GM03348 (cell line): ENCODE measurements around the gene ZNRF1.
A peak's percentile ranks its signal among the peaks of the same experiment; 100 is the strongest.
"Not testable (repeated sequence)": the region's sequence is repeated elsewhere in the genome, so short reads cannot be mapped to it uniquely, and the experiment has no call there.

ENCODE experiments used
- DNase-seq: peaks from one replicate; pipeline ENCODE4 v3.0.0; 2012; ENCODE audit warnings: low spot score

The ZNRF1 gene

GRCh38 chr16:75114946-75115825 is 116.4 kb downstream of the ZNRF1 start:
- peak; percentile 3 for DNase-seq

- peak; percentile 93 for DNase-seq
Measured at GRCh38 chr16:75116081-75116910, 117.5 kb downstream of the ZNRF1 start, which contains the start of gene LDHD. Gene LDHD (minus strand): TSS chr16:75116780. CDS start chr16:75116720, 60 bp downstream.

GRCh38 chr16:75116911-75117245 is 118.1 kb downstream of the ZNRF1 start:
- DNase-seq = no peak

DNA sequence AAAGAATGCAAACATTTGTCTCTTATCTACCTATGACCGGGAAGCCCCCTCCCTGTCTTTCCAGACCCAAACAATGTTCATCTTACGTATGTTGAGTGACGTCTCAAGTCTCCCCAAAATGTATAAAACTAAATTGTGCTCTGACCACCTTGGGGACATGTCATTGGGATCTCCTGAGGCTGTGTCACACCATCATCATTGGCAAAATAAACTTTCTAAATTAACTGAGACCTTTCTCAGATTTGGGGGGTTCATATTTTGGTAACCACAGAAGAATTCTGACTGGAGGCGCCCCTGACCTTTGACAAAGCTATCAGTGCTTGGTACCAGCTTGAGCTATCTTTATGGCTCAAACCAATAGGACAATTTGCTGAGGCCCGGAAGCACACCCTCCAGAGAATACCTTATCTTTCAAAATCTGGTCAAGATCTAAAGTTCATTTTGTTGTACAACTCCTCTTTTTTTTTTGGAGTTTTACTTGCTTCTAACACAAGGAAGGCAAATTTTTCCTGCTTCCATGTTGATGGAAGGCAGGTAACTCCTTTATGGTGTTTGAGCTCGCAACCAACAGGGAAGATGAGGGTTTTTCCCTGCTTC is 120.2 kb downstream of the ZNRF1 start:
- no peak for DNase-seq

DNA sequence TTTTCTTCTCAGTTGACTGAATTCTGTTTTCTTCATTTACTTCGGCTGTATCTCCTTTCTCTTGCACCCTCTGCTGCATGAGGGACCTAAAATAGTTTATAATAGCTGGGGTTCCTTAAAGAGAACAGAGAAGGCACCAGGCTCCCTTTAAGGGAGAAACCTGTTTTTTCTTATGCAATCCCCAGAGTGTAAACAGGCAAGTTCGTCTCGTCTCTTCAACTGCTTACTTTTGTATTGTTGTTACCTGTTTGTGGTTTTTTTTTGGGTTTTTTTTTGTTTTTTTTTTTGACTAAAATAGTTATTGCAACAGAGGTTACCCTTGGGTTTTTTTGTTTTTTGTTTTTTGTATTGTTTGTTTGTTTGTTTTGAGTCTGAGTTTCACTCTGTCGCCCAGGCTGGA is 121.4 kb downstream of the ZNRF1 start:
- DNase-seq = no peak

DNA sequence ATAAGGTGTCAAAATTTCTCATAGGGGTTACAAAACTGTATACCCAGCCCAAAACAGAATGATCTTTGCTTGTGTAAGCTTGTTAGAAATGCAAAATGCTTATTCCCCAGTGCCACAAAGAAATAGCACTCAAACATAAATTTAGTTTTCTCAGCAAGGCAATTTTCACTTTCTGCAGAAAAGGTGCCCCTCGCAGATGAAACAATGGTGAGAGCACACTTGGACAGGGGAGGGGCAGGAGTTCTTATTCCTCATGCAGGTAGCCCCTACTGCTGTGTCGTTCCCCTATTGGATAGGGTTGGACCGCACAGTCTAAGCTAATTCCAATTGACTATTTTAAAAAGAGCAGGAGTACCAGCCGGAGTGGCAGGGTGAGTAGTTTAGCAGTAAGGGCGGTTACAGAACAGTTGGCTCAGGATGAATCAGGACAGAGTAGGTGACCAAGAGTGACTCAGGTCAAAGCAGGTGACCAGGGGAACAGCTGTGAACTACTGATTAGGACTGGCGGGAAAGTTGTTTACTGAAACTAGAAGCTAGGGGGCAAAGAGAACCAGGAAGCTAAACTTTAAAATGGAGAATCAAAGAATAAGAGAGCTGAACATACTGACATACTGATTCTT is 123.2 kb downstream of the ZNRF1 start:
- DNase-seq = no peak

DNA sequence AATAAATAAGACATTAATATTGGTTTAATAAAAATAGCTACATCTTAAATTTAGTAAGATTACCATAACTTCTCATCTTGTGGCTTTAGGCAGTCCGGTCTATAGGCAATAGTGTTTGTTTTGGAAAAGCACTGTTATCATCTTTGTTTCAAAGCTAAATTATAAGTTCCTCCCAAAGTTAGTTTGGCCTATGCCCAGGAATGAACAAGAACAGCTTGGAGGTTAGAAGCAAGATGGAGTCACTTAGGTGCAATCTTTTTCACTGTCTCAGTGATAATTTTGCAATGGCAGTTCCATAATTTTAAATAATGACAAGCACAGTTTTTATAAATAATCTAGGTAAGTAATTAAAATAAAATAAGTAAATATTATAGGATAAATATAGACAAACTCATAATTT is 123.8 kb downstream of the ZNRF1 start:
- no peak for DNase-seq

GRCh38 chr16:75127713-75128415 is 129.0 kb downstream of the ZNRF1 start:
- no peak for DNase-seq

- not testable (repeated sequence) for DNase-seq
Measured at GRCh38 chr16:75129421-75130149, 130.8 kb downstream of the ZNRF1 start.

GRCh38 chr16:75130150-75130771 is 131.4 kb downstream of the ZNRF1 start:
- no peak for DNase-seq

DNA sequence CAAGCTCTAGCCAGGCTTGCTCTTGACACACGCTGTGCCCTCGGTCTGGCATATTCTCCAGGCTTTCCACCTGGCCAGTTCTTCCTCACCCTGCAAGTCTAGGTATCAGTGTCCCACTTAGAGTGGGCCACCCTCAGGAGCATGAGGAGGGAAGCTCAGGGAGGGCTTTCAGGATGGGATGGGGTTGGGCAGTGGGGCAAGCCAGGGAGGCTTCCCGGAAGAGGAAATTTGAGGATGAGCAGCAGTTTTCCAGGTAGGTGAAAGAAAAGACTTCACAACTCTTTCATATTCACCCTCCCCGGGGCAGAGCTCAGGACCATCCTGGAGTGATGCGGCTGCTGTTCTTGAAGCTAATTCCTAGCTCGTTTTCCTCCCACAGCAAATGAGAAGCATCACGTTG is 132.3 kb downstream of the ZNRF1 start:
- DNase-seq = no peak

DNA sequence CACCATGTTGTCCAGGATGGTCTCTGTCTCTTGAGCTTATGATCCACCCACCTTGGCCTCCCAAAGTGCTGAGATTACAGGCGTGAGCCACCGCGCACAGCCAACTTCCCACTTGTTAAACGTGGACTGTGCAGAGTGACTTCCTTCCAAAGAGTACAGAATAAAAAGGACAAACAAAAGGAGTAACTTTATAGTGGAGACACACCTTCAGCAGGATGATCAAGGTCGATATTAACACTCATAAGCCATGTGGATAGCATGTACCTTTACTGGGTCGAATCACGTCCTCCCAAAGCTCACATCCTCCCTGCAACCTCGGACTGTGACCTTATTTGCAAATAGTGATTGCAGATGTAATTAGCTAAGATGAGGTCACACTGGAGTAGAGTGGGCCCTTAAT is 139.4 kb downstream of the ZNRF1 start:
- no peak for DNase-seq

DNA sequence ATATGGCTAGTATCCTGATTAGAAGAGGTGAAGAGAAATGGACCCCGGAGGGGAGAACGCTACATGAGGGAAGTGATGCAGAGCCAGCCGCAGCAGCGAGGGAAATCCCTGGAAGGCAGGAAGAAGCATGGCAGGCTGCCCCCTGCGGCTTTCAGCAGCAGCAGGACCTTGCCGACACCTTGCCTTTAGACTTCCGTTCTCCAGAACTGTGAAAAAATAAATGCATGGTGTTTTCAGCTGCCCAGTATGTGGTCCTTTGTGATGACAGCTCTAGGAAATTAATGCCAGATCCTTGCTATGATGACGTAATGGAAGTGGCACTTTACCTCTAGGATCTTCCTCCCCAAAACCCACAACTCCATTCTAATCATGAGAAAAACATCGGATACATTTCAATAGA is 139.8 kb downstream of the ZNRF1 start:
- DNase-seq = no peak

GRCh38 chr16:75139498-75139897 is 140.7 kb downstream of the ZNRF1 start:
- no peak for DNase-seq

DNA sequence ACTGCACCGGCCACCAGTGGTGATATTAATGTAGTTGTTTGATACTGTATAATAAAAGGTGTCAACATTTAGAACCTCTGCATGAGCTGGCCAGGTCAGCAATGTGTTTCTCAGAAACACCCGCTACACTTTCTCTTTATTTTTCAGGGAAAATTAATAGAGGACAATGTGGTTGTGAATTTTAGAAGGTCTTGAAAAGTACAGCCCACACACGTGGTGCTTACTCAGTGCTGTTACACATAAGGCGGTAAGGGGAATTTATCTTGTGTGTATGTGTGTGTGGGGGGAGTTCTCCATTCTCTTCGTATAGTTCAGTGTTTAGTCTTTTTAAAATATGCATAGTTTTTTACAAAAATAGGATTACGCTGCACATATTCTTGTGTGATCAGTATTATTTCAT is 145.1 kb downstream of the ZNRF1 start:
- no peak for DNase-seq

- no peak for DNase-seq
Measured at GRCh38 chr16:75147968-75148310, 149.1 kb downstream of the ZNRF1 start.

- DNase-seq = peak; percentile 99
Measured at GRCh38 chr16:75148311-75149195, 149.7 kb downstream of the ZNRF1 start, which contains the start of gene ZFP1. Gene ZFP1 (plus strand): TSS chr16:75148524. CDS start chr16:75152952, 4,428 bp downstream.

DNA sequence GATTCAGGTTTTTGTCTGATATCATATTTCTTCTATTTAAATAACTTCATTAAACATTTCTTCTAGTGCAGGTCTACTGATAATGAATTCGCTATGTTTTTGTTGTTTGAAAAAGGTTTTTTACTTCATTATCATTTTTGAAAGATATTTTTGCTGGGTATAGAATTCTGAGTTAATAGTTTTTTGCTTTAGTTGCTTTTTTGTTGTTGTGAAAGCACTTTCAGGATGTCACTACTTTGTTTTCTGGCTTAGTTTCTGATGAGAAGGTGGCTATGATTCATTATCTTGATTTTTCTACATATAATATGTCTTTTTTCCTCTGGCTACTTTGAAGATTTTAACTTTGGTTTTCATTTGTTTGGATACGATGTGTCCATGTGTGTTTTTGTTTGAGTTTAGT is 153.0 kb downstream of the ZNRF1 start:
- DNase-seq = no peak

DNA sequence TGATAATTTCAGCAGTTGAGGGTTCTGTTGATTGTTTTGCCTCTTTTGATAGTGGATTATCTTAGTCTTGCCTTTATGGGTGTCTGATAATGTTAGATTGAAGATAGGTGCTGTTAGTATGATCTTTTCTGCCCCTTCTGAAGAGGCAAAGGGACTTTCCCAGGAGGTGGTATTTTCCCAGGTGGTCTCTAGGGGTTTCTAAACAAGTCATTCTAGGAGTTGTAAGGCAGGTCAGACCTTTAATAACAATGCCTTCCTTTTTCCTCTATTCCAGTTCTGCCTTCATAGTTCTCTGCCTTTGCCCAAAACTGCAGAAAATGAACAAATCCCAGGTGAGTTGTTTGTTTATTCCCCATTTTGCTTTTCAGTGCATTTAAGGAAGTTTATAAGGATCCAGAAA is 153.8 kb downstream of the ZNRF1 start:
- DNase-seq = no peak
